Suprapubic skin (tissue), 4 donors: ENCODE results near the gene FRMPD4. TPM values are rescaled to one million over a fixed set of nuclear protein-coding genes. Genes with fewer than 3 reads are reported as not detected.

Experiments used
- DNase-seq, 2 donors: peaks; one replicate each; pipeline ENCODE4 v3.0.0-alpha.2; 2019; ENCODE audit warnings: low spot score in 2 of 2
- H3K27ac ChIP-seq: fragments of 200-600 bp; sonication (generic); one replicate; pipeline ENCODE4 v1.5.1; 2019
- H3K27me3 ChIP-seq: fragments of 200-600 bp; sonication (generic); one replicate; pipeline ENCODE4 v1.5.1; 2019
- H3K36me3 ChIP-seq: fragments of 200-600 bp; sonication (generic); one replicate; pipeline ENCODE4 v1.5.1; 2019
- H3K4me1 ChIP-seq: fragments of 200-600 bp; sonication (generic); one replicate; pipeline ENCODE4 v1.5.1; 2019
- H3K4me3 ChIP-seq: fragments of 200-600 bp; sonication (generic); one replicate; pipeline ENCODE4 v1.5.1; 2019; ENCODE audit warnings: mild to moderate bottlenecking
- H3K9me3 ChIP-seq: fragments of 200-600 bp; sonication (generic); one replicate; pipeline ENCODE4 v1.5.1; 2019
- CTCF ChIP-seq, 2 donors: fragments of 200-600 bp in 1 of 2; fragments of 450-650 bp in 1 of 2; sonication (generic) in 1 of 2; IDR thresholded peaks; one replicate each; pipeline ENCODE4 v1.5.1; 2016 to 2019; ENCODE audit warnings: antibody characterized with exemption in 2 of 2, mild to moderate bottlenecking in 1 of 2, moderate library complexity in 1 of 2
- EP300 ChIP-seq: sonication (generic); formaldehyde crosslinking; IDR thresholded peaks from one replicate; pipeline ENCODE4 v1.6.1; 2017; ENCODE audit warnings: antibody characterized with exemption
- POLR2A ChIP-seq, 2 donors: fragments of 450-650 bp; IDR thresholded peaks; one replicate each; pipeline ENCODE4 v1.6.1; 2017; ENCODE audit warnings: antibody characterized with exemption in 2 of 2, mild to moderate bottlenecking in 2 of 2, moderate library complexity in 2 of 2
- POLR2AphosphoS5 ChIP-seq, 3 donors: sonication (generic); formaldehyde crosslinking; IDR thresholded peaks; one replicate each; pipeline ENCODE4 v1.6.1; 2017; ENCODE audit warnings: antibody characterized with exemption in 3 of 3
- WGBS: methylation state at CpG from one replicate; pipeline ENCODE4 v1.1.5; 2018; 5-methylcytosine and 5-hydroxymethylcytosine counted together
- total RNA-seq, 4 donors: library from RNA; depleted of rRNA; stranded (reverse); fragments of >200 nt; gene quantifications; one replicate each; pipeline ENCODE4 v1.1.0, GENCODE V29; 2016

Gene FRMPD4
- total RNA-seq, 4 donors from 2014 or later = 0.08 to 0.13 TPM; not detected in 2

- no peak for TF ChIP-seq POLR2AphosphoS5 (IDR thresholded peaks at IDR 0.05)
- no peak for TF ChIP-seq CTCF (IDR thresholded peaks at IDR 0.05)
- no peak for TF ChIP-seq EP300
- TF ChIP-seq POLR2A (IDR thresholded peaks at IDR 0.05) = no peak
- Histone ChIP-seq H3K9me3 (no peaks in the 10 kb centered on the region), H3K27ac (no peak overlapping the region), H3K27me3 (no peaks in the 10 kb centered on the region), H3K36me3 (no peaks in the 10 kb centered on the region), H3K4me3 (no peak overlapping the region), H3K4me1 (no peaks in the 10 kb centered on the region)
- WGBS = 89% methylated on average over 7 of the region's 7 CpGs
- DNase-seq = no peak
Measured at GRCh38 chrX:12704706-12705105, 566.4 kb downstream of the FRMPD4 start.

DNA sequence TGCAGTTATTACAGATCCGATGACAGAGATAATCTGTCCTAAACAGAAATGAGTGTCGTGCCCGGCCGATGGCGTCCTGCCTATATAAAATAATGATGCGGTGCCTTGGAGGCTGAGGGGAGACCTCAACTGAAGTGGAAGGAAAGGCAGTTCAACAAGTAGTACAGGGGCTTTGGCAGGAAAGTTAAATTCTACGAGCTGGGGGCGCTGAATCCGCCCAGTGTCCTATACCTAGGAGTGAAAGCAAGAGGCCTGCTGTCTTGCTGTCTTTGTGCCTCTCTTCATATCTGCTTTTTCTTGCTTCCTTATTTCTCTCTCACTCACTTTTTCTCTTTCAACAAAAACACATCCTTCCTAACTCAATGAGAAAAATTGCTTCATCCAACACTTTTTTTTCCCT, 570.8 kb downstream of the FRMPD4 start:
- DNase-seq = no peak
- Histone ChIP-seq H3K9me3 (no peaks in the 10 kb centered on the region), H3K4me1 (no peaks in the 10 kb centered on the region), H3K27me3 (no peaks in the 10 kb centered on the region), H3K4me3 (no peak overlapping the region), H3K36me3 (no peaks in the 10 kb centered on the region), H3K27ac (no peak overlapping the region)
- WGBS = 89% methylated on average over 9 of the region's 9 CpGs
- no peak for TF ChIP-seq POLR2A (IDR thresholded peaks at IDR 0.05)
- TF ChIP-seq EP300 = no peak
- TF ChIP-seq POLR2AphosphoS5 (IDR thresholded peaks at IDR 0.05) = no peak
- TF ChIP-seq CTCF (IDR thresholded peaks at IDR 0.05) = no peak

DNA sequence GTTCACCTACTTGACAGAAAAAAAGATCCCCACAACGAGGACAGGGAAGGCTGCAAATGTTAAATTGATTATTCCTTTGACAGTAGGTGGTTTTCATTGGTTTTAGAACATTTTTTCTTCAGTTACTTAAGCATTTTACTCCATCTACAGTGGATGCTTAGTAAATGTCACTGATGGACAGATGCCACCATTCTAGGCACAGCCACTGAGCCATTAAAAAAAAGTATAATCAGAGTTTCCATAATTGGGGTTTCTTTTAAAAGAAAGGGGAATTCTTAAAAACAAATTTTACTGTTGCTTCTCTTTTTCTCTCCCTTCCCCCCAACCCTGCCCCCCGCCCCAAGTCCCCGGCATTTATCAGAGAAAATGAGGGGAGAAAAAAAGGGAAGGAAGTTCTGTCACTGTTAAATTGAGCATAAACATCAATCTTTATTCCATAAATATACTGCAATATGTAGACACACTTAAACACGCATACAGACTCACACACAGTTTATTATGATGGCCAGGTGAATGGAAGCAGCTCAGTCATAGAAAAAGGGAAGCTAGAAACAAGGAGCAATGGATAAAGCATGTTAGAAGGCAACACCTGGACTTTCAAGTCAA, 573.3 kb downstream of the FRMPD4 start:
- Histone ChIP-seq H3K27me3 (no peaks in the 10 kb centered on the region), H3K4me1 (no peaks in the 10 kb centered on the region), H3K27ac (no peak overlapping the region), H3K4me3 (no peak overlapping the region), H3K9me3 (no peaks in the 10 kb centered on the region), H3K36me3 (no peaks in the 10 kb centered on the region)
- TF ChIP-seq POLR2A (IDR thresholded peaks at IDR 0.05) = no peak
- TF ChIP-seq POLR2AphosphoS5 (IDR thresholded peaks at IDR 0.05) = no peak
- no peak for TF ChIP-seq EP300
- TF ChIP-seq CTCF (IDR thresholded peaks at IDR 0.05) = no peak
- no peak for DNase-seq
- WGBS = 57% methylated on average over 4 of the region's 4 CpGs

- no peak for TF ChIP-seq EP300
- no peak for TF ChIP-seq POLR2A (IDR thresholded peaks at IDR 0.05)
- no peak for TF ChIP-seq POLR2AphosphoS5 (IDR thresholded peaks at IDR 0.05)
- TF ChIP-seq CTCF (IDR thresholded peaks at IDR 0.05) = no peak
- no peak for DNase-seq
- no peaks in the 10 kb centered on the region for H3K27me3 ChIP-seq
- no peaks in the 10 kb centered on the region for H3K9me3 ChIP-seq
- H3K4me3 ChIP-seq = no peak overlapping the region
- no peak overlapping the region for H3K27ac ChIP-seq
- 87% methylated on average over 15 of the region's 15 CpGs for WGBS
- H3K4me1 ChIP-seq = no peaks in the 10 kb centered on the region
- H3K36me3 ChIP-seq = no peaks in the 10 kb centered on the region
Measured at GRCh38 chrX:12716574-12716973, 578.3 kb downstream of the FRMPD4 start.

DNA sequence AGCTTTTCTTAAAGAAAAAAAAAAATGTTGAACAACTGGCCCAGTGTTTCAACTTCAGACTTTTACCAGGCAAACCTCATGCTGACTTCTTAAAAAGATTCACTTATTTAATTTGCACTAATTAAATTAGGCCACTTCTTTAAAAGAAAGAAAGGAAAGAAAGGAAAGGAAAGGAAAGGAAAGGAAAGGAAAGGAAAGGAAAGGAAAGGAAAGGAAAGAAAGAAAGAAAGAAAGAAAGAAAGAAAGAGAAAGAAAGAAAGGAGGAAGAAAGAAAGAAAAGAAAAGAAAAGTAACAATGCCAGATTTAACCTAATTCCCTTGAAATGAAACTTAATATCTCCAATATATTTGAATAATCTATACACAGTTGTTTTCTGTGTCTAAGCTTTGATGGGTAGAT, 581.6 kb downstream of the FRMPD4 start:
- Histone ChIP-seq H3K27me3 (no peaks in the 10 kb centered on the region), H3K4me1 (no peaks in the 10 kb centered on the region), H3K27ac (no peak overlapping the region), H3K36me3 (no peaks in the 10 kb centered on the region), H3K9me3 (no peaks in the 10 kb centered on the region), H3K4me3 (no peak overlapping the region)
- DNase-seq = no peak
- TF ChIP-seq EP300 (no peak), POLR2A (IDR thresholded peaks at IDR 0.05) (no peak), CTCF (IDR thresholded peaks at IDR 0.05) (no peak), POLR2AphosphoS5 (IDR thresholded peaks at IDR 0.05) (no peak)
